Hepatocyte (in vitro differentiated cells): Measurements from ENCODE around the gene NFKB1.

ENCODE experiments used
- CTCF ChIP-seq: fragments of 200-600 bp; sonication (generic); IDR thresholded peaks from 2 replicates; pipeline ENCODE4 v1.5.1; 2016; ENCODE audit warnings: antibody characterized with exemption, mild to moderate bottlenecking; ENCODE audit not compliant: poor library complexity
- EZH2 ChIP-seq: fragments of 200-600 bp; sonication (generic); IDR thresholded peaks from 2 replicates; pipeline ENCODE4 v1.6.1; 2016; ENCODE audit warnings: antibody characterized with exemption, mild to moderate bottlenecking, borderline replicate concordance
- EZH2phosphoT487 ChIP-seq: fragments of 200-600 bp; sonication (generic); IDR thresholded peaks from one replicate; pipeline ENCODE4 v1.6.1; 2018; ENCODE audit warnings: antibody characterized with exemption, mild to moderate bottlenecking, low read depth, moderate library complexity; ENCODE audit not compliant: unreplicated experiment, severe bottlenecking

GRCh38 chr4:102593147-102593546 is 92.0 kb downstream of the NFKB1 start:
- TF ChIP-seq CTCF, result no peak
- no peak for TF ChIP-seq EZH2phosphoT487
- TF ChIP-seq EZH2, result no peak
